Measurements from ENCODE around the gene LRRC36. TPM values are rescaled to one million over a fixed set of nuclear protein-coding genes. Genes with fewer than 3 reads are reported as not detected.

The LRRC36 gene
- total RNA-seq, 1 experiment from 2014 or later = not detected

DNA sequence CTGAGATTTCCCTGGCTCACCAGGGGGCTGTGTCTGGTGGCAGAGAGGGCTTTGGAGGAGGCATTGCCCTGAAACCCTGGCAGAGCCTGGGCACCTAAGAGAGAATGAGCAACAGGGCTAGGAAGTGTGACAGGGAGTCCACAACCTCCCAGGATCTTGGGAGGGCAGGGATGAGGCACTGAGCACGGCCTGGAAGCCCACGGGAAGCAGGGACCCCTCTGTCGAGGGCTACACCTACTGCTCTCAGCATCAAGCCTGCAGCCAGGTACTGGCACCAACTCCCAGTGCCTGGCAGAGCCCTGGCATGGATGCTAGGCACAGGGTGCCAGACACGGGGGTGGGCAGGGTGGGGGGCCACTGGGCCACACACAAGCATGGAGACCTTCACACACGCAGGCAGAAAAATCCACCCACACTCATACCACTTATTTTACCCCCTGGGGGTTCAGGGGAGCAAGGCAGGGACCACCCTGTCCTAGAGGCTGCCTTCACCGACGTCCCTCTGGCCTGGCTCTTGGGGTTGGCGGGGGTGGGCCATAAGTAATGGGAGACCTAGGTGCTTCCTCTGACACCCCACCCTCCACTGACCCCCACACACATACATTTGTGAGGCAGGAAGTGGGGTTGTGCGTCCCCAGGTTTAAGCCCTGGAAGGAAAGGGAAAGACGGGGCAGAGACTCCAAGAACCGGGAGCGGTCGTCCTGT is 103.3 kb downstream of the LRRC36 start:
- no peak for TF ChIP-seq ZFX (IDR thresholded peaks at IDR 0.05)
- TF ChIP-seq SRF (IDR thresholded peaks at IDR 0.05; ENCODE audit: low read depth) = no peak
- no peak for TF ChIP-seq TCF7L2 (IDR thresholded peaks at IDR 0.05; ENCODE audit: borderline replicate concordance, extremely low read depth, insufficient read depth, insufficient read length)
- TF ChIP-seq RAD21 (IDR thresholded peaks at IDR 0.05; ENCODE audit: low read depth) = no peak
- no peak for TF ChIP-seq EZH2phosphoT487 (IDR thresholded peaks at IDR 0.05; ENCODE audit: borderline replicate concordance)
- TF ChIP-seq CBX3 (IDR thresholded peaks at IDR 0.05; ENCODE audit: low read depth) = no peak
- TF ChIP-seq SIN3A (IDR thresholded peaks at IDR 0.05; ENCODE audit: low read depth) = no peak
- TF ChIP-seq, protein P1, sequence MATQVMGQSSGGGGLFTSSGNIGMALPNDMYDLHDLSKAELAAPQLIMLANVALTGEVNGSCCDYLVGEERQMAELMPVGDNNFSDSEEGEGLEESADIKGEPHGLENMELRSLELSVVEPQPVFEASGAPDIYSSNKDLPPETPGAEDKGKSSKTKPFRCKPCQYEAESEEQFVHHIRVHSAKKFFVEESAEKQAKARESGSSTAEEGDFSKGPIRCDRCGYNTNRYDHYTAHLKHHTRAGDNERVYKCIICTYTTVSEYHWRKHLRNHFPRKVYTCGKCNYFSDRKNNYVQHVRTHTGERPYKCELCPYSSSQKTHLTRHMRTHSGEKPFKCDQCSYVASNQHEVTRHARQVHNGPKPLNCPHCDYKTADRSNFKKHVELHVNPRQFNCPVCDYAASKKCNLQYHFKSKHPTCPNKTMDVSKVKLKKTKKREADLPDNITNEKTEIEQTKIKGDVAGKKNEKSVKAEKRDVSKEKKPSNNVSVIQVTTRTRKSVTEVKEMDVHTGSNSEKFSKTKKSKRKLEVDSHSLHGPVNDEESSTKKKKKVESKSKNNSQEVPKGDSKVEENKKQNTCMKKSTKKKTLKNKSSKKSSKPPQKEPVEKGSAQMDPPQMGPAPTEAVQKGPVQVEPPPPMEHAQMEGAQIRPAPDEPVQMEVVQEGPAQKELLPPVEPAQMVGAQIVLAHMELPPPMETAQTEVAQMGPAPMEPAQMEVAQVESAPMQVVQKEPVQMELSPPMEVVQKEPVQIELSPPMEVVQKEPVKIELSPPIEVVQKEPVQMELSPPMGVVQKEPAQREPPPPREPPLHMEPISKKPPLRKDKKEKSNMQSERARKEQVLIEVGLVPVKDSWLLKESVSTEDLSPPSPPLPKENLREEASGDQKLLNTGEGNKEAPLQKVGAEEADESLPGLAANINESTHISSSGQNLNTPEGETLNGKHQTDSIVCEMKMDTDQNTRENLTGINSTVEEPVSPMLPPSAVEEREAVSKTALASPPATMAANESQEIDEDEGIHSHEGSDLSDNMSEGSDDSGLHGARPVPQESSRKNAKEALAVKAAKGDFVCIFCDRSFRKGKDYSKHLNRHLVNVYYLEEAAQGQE (IDR thresholded peaks at IDR 0.05; ENCODE audit: low read depth) = no peak
- TF ChIP-seq, protein P2, sequence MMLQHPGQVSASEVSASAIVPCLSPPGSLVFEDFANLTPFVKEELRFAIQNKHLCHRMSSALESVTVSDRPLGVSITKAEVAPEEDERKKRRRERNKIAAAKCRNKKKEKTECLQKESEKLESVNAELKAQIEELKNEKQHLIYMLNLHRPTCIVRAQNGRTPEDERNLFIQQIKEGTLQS (IDR thresholded peaks at IDR 0.05) = no peak
- no peak for TF ChIP-seq EGR1 (IDR thresholded peaks at IDR 0.05; ENCODE audit: low read depth)
- no peak for TF ChIP-seq JUND (IDR thresholded peaks at IDR 0.05)
- TF ChIP-seq, protein P3, sequence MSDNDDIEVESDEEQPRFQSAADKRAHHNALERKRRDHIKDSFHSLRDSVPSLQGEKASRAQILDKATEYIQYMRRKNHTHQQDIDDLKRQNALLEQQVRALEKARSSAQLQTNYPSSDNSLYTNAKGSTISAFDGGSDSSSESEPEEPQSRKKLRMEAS (IDR thresholded peaks at IDR 0.05) = no peak
- no peak for TF ChIP-seq POLR2AphosphoS5 (IDR thresholded peaks at IDR 0.05; ENCODE audit: low read depth, low read length)
- TF ChIP-seq ZNF274 (IDR thresholded peaks at IDR 0.05; ENCODE audit: low read depth, low read length) = no peak
- TF ChIP-seq, protein P4, sequence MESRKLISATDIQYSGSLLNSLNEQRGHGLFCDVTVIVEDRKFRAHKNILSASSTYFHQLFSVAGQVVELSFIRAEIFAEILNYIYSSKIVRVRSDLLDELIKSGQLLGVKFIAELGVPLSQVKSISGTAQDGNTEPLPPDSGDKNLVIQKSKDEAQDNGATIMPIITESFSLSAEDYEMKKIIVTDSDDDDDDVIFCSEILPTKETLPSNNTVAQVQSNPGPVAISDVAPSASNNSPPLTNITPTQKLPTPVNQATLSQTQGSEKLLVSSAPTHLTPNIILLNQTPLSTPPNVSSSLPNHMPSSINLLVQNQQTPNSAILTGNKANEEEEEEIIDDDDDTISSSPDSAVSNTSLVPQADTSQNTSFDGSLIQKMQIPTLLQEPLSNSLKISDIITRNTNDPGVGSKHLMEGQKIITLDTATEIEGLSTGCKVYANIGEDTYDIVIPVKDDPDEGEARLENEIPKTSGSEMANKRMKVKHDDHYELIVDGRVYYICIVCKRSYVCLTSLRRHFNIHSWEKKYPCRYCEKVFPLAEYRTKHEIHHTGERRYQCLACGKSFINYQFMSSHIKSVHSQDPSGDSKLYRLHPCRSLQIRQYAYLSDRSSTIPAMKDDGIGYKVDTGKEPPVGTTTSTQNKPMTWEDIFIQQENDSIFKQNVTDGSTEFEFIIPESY (IDR thresholded peaks at IDR 0.05; ENCODE audit: extremely low read depth, insufficient replicate concordance, low read length) = no peak
- TF ChIP-seq EZH2 (IDR thresholded peaks at IDR 0.05) = no peak
- no peak for TF ChIP-seq ELF1 (IDR thresholded peaks at IDR 0.05; ENCODE audit: borderline replicate concordance, low read depth)
- TF ChIP-seq FOSL1 (IDR thresholded peaks at IDR 0.05; ENCODE audit: low read depth) = no peak
- no peak for TF ChIP-seq CEBPB (IDR thresholded peaks at IDR 0.05; ENCODE audit: low read depth)
- no peak for TF ChIP-seq YY1 (IDR thresholded peaks at IDR 0.05; ENCODE audit: extremely low read depth, insufficient replicate concordance, low read depth, low read length)
- Histone ChIP-seq H3K9me2 (ENCODE audit: insufficient read depth) (no peaks in the 10 kb centered on the region), H3K27me3 (ENCODE audit: insufficient read depth, low read length) (no peaks in the 10 kb centered on the region), H2AFZ (ENCODE audit: low read depth, low read length, poor library complexity, severe bottlenecking) (peak overlapping the region; percentile 54), H3K9me3 (ENCODE audit: control insufficient read depth in 1 of 2, insufficient read depth in 1 of 2, low read depth in 1 of 2, low read length in 2 of 2) (no peaks in the 10 kb centered on the region), H3K4me3 (replicated peaks in 1 of 2; ENCODE audit: low read depth in 1 of 2, low read length in 2 of 2) (peak overlapping the region; percentile 60 to 71), H3K9ac (ENCODE audit: low read length) (peak overlapping the region; percentile 77), H3K79me2 (ENCODE audit: insufficient read depth, low read length) (no peaks in the 10 kb centered on the region), H3K27ac (ENCODE audit: low read depth, low read length) (peak overlapping the region; percentile 66), H4K20me1 (ENCODE audit: insufficient read depth) (no peaks in the 10 kb centered on the region), H3K4me1 (ENCODE audit: control insufficient read depth in 1 of 2, insufficient read depth in 2 of 2, low read length in 2 of 2) (peaks cover 6 to 44% of the 10 kb centered on the region in 2 experiments; a peak in 3 of 4 replicates), H3K36me3 (ENCODE audit: control insufficient read depth in 1 of 2, insufficient read depth in 2 of 2, low read length in 2 of 2) (no peaks in the 10 kb centered on the region), H3K4me2 (ENCODE audit: low read length) (peak overlapping the region; percentile 96)
- ChIA-PET RAD21 (ENCODE audit: low non-redundant PET in 1 of 2, low total read pairs in 2 of 2, uncharacterized antibody in 2 of 2, unreplicated experiment in 2 of 2) (no interaction called here), POLR2A (no interaction called here), CTCF (interaction anchor here (1.5 to 3.7 kb wide), 3 partner anchors 17 to 51 kb away, joined by 5 to 41 read pairs (median 8); partner anchors contain the start of gene ATP6V0D1)
- no TSS peak for BruUV-seq (replicated peaks)
- peak; percentile 0; the same call in 1 of the 2 replicates for ATAC-seq
- intact Hi-C loops (cut with micrococcal nuclease) = no loop called here
- no peak for DNase-seq (ENCODE audit: low read depth, low spot score)
